Measurements from ENCODE around the gene CGN. TPM values are rescaled to one million over a fixed set of nuclear protein-coding genes. Genes with fewer than 3 reads are reported as not detected.

Gene CGN
- total and polyA plus RNA-seq, 4 donors: 0.23 to 27.5 (median 1.0) TPM

DNA sequence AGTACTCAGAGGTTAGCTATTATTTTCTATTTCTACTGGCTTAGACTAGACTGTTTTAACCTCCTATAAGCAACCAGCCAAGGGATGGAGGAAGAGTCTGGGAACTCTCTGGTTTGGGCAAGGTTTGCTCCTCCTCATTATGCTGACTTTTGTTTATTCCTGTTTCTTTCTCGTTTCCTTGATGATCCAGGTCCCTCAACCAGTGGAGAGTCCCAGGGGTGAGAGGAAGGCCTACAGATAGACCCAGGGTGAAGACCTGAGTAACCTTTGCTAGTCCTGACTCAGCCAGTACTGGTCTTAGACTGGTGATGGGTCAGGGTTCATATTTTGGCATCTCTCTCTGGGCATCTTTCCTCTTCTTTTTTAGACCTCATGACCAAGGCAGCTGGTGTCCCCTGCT, 34.4 kb downstream of the CGN start:
- H3K27ac ChIP-seq (ENCODE audit: low read depth in 1 of 2, low read length in 2 of 2): no peak overlapping the region
- H3K4me3 ChIP-seq (ENCODE audit: low read length in 2 of 2): no peak overlapping the region
- DNase-seq (no peak), ATAC-seq (ENCODE audit: low FRiP score) (no peak)
- intact Hi-C loops (cut with DNase I): no loop called here
- H3K36me3 ChIP-seq (ENCODE audit: control insufficient read depth in 1 of 2, insufficient read depth in 2 of 2, low read length in 1 of 2): no peaks in the 10 kb centered on the region
- no peaks in the 10 kb centered on the region for H3K27me3 ChIP-seq (ENCODE audit: control insufficient read depth in 1 of 2, insufficient read depth in 2 of 2, low read length in 1 of 2)
- H3K9me3 ChIP-seq (ENCODE audit: control insufficient read depth, low read length): no peaks in the 10 kb centered on the region
- peaks cover 2 to 6% of the 10 kb centered on the region in 2 donors for H3K4me1 ChIP-seq (ENCODE audit: control insufficient read depth in 1 of 2, insufficient read depth in 2 of 2, low read length in 2 of 2)
- 82 to 84% methylated on average over 1 of the region's 1 CpG for WGBS, 2 donors

DNA sequence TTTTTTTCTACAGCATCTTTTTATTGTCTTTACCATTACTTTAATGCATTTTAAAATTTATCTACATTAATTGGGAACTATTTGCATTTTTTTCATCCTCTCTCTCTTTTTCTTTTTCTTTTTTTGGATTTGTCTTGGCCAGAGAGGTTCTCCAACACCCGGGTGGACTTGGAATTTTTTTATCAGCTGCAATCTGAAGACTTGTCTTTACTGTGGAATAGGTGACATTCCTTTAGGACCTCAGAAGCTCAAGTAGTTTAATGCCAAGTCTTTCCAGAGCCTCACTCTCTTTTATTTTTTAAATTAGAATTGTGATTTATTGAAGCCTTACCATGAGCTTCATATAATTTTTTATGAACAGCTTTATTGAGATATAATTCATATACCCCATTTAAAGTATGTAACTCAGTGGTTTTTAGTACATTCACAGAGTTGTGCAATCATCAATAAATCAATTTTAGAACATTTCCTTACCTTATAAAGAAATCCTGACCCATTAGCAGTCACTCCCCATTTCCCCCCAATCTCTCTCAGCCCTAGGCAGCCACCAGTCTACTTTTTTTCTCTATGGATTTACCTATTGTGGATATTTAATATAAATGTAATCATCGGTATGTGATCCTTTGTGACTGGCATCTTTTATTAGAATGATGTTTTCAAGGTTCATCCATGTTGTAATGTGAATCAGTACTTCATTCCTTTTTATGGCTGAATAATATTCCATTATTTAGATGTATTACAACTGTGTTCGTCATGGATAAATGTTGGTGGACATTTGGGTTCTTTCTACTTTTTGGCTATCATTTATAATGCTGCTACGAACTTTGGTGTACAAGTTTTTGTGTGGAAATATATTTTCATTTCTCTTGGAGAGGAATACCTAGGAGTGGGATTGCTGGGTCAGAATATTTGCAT, 35.1 kb downstream of the CGN start:
- Histone ChIP-seq H3K36me3 (ENCODE audit: control insufficient read depth in 1 of 2, insufficient read depth in 2 of 2, low read length in 1 of 2) (no peaks in the 10 kb centered on the region), H3K4me3 (ENCODE audit: low read length in 2 of 2) (no peak overlapping the region), H3K4me1 (ENCODE audit: control insufficient read depth in 1 of 2, insufficient read depth in 2 of 2, low read length in 2 of 2) (peaks cover 2 to 6% of the 10 kb centered on the region in 2 donors), H3K27ac (ENCODE audit: low read depth in 1 of 2, low read length in 2 of 2) (no peak overlapping the region), H3K27me3 (ENCODE audit: control insufficient read depth in 1 of 2, insufficient read depth in 2 of 2, low read length in 1 of 2) (no peaks in the 10 kb centered on the region), H3K9me3 (ENCODE audit: control insufficient read depth, low read length) (no peaks in the 10 kb centered on the region)
- WGBS, 2 donors: 74% methylated on average over 4 of the region's 4 CpGs
- intact Hi-C loops (cut with DNase I): no loop called here
- DNase-seq: no peak
- ATAC-seq (ENCODE audit: low FRiP score): no peak

DNA sequence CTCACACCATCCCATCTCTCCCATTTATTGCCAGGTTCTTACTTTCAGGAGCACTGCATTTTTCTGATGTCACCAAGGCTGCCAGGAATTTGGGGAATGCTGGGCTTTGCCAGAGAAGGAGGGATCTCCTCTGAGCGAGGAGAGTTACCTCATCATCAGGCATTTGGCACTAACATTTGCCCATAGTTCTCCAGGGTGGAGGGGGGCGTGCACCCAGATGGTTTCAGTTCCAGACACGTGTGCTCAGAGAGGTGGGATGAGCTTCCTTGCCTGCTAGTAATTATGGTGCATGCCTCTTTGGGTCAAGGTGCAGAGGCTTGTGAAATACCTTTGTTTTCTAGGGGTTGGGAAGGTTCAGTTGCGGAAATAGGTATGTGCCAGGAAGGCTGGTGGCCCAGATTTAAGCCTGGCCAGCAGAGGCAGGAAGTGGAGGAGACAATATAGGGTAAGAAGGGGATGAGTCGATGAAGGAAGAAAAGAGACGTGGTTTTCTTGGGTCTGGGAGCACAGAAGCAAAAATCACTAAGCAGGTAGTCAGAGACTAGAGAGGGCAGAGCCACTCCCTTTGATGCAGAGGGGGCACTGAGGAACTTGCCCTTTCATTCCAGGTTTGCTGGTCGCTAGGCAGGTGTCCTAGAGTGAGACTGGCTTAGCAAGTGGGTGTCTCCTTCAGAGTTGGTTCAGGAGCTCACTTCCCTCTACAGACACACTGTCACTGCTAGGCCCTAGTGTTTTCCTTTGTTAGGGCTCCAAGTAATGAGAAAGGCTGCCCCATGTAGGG, 36.1 kb downstream of the CGN start:
- H3K27ac ChIP-seq (ENCODE audit: low read depth in 1 of 2, low read length in 2 of 2): peak overlapping the region in 1 of 2 donors; percentile 52
- intact Hi-C loops (cut with DNase I): no loop called here

DNA sequence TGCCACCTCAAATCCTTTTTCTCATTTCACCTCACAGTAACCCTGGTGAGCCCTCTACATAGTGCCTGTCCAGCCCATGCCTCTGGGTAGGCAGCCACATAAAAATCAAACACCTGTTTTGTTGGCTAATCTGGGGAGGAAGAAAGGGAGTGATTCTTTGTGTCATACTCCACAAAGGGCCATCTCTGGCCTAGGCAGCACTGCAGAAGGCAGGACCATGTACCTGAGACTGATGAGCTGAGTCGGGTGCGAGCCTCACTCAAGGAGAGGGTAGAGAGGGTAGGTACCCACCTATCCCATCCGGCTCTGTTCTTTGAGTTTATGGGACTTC, 36.7 kb downstream of the CGN start:
- peak overlapping the region in 1 of 2 donors; percentile 47 for H3K27ac ChIP-seq (ENCODE audit: low read depth in 1 of 2, low read length in 2 of 2)
- H3K36me3 ChIP-seq (ENCODE audit: control insufficient read depth in 1 of 2, insufficient read depth in 2 of 2, low read length in 1 of 2): no peaks in the 10 kb centered on the region
- no peaks in the 10 kb centered on the region for H3K9me3 ChIP-seq (ENCODE audit: control insufficient read depth, low read length)
- ATAC-seq (ENCODE audit: low FRiP score): no peak
- no peak for DNase-seq
- intact Hi-C loops (cut with DNase I): no loop called here
- H3K4me3 ChIP-seq (ENCODE audit: low read length in 2 of 2): no peak overlapping the region
- WGBS, 2 donors: 98 to 100% methylated on average over 3 of the region's 3 CpGs
- no peaks in the 10 kb centered on the region for H3K27me3 ChIP-seq (ENCODE audit: control insufficient read depth in 1 of 2, insufficient read depth in 2 of 2, low read length in 1 of 2)
- H3K4me1 ChIP-seq (ENCODE audit: control insufficient read depth in 1 of 2, insufficient read depth in 2 of 2, low read length in 2 of 2): peaks cover 2 to 6% of the 10 kb centered on the region in 2 donors

More for the DNA sequence above, 36.1 kb downstream of the CGN start:
- no peaks in the 10 kb centered on the region for H3K9me3 ChIP-seq (ENCODE audit: control insufficient read depth, low read length)
- ATAC-seq (ENCODE audit: low FRiP score) (peak; percentile 79), DNase-seq (peak; percentile 70 to 84)
- H3K36me3 ChIP-seq (ENCODE audit: control insufficient read depth in 1 of 2, insufficient read depth in 2 of 2, low read length in 1 of 2): no peaks in the 10 kb centered on the region
- H3K4me3 ChIP-seq (ENCODE audit: low read length in 2 of 2): no peak overlapping the region
- 17 to 22% methylated on average over 7 of the region's 7 CpGs for WGBS, 2 donors
- no peaks in the 10 kb centered on the region for H3K27me3 ChIP-seq (ENCODE audit: control insufficient read depth in 1 of 2, insufficient read depth in 2 of 2, low read length in 1 of 2)
- H3K4me1 ChIP-seq (ENCODE audit: control insufficient read depth in 1 of 2, insufficient read depth in 2 of 2, low read length in 2 of 2): peaks cover 2 to 6% of the 10 kb centered on the region in 2 donors

DNA sequence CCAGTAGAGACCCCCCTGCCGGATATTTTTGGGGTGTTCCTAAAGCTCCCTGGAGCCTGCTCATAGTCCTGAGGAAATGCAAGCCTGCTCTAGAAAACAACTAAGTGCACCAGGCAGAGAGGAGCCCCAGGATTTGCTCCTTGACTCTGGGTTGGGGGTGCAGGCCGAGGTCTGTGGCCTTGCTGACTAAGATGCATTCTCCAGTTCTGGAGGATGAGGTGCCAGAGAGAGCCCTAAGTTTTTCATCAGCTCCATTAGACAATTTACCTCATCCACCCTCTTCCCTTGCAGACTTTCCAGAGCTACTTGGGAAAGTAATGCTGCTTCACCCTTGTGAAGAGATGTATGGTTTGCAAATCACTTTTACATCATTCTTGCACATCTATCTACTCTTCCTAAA, 38.0 kb downstream of the CGN start:
- Histone ChIP-seq H3K27ac (ENCODE audit: low read depth in 1 of 2, low read length in 2 of 2) (no peak overlapping the region), H3K9me3 (ENCODE audit: control insufficient read depth, low read length) (no peaks in the 10 kb centered on the region), H3K27me3 (ENCODE audit: control insufficient read depth in 1 of 2, insufficient read depth in 2 of 2, low read length in 1 of 2) (no peaks in the 10 kb centered on the region), H3K36me3 (ENCODE audit: control insufficient read depth in 1 of 2, insufficient read depth in 2 of 2, low read length in 1 of 2) (no peaks in the 10 kb centered on the region), H3K4me1 (ENCODE audit: control insufficient read depth in 1 of 2, insufficient read depth in 2 of 2, low read length in 2 of 2) (peaks cover 2 to 6% of the 10 kb centered on the region in 2 donors), H3K4me3 (ENCODE audit: low read length in 2 of 2) (no peak overlapping the region)
- DNase-seq (peak in 1 of 2 donors; percentile 11), ATAC-seq (ENCODE audit: low FRiP score) (no peak)
- WGBS, 2 donors: 82 to 83% methylated on average over 2 of the region's 2 CpGs
- intact Hi-C loops (cut with DNase I): no loop called here

DNA sequence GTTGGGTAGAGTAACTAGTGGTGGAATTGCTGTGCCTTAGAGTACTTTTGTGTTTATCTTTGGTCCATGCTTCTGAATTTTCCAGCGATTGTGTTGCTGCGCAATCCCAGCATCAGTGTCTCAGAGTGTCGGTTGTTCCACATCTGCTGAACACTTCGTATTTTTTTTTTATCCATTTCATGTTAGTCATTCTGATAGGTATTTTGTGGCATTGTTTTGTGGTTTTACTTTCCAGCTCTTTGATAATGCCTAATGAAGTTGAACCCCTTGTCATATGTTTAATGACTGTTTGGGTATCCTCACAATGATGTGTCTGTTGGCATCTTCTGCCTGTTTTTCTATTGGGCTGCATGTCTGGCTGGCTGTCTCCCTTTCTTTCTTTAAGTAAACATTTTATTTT, 42.5 kb downstream of the CGN start:
- Histone ChIP-seq H3K36me3 (ENCODE audit: control insufficient read depth in 1 of 2, insufficient read depth in 2 of 2, low read length in 1 of 2) (no peaks in the 10 kb centered on the region), H3K4me3 (ENCODE audit: low read length in 2 of 2) (no peak overlapping the region), H3K4me1 (ENCODE audit: control insufficient read depth in 1 of 2, insufficient read depth in 2 of 2, low read length in 2 of 2) (peaks cover 2 to 5% of the 10 kb centered on the region in 2 donors), H3K27me3 (ENCODE audit: control insufficient read depth in 1 of 2, insufficient read depth in 2 of 2, low read length in 1 of 2) (no peaks in the 10 kb centered on the region), H3K9me3 (ENCODE audit: control insufficient read depth, low read length) (no peaks in the 10 kb centered on the region), H3K27ac (ENCODE audit: low read depth in 1 of 2, low read length in 2 of 2) (no peak overlapping the region)
- DNase-seq (no peak), ATAC-seq (ENCODE audit: low FRiP score) (no peak)
- intact Hi-C loops (cut with DNase I): no loop called here
- WGBS, 2 donors: 93 to 98% methylated on average over 4 of the region's 4 CpGs

DNA sequence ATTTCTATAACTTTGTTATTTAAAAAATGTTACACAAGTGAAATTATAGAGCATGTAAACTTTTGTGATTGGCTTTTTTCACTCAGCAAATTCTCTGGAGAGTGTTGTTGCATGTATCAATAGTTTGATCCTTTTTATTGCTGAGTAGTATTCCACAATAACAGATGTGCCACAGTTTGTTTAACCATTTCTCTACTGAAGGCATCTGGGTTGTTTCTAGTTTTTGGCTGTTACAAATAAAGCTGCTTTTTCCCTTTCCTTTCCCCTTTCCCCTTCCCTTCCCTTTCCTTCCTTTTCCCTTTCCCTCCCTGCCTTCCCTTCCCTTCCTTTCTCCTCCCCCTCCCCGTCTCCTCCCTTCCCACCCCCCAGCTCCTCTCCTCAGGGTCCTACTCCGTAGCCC, 44.9 kb downstream of the CGN start:
- ATAC-seq (ENCODE audit: low FRiP score) (no peak), DNase-seq (no peak)
- intact Hi-C loops (cut with DNase I): no loop called here
- Histone ChIP-seq H3K27ac (ENCODE audit: low read depth in 1 of 2, low read length in 2 of 2) (no peak overlapping the region), H3K36me3 (ENCODE audit: control insufficient read depth in 1 of 2, insufficient read depth in 2 of 2, low read length in 1 of 2) (no peaks in the 10 kb centered on the region), H3K4me1 (ENCODE audit: control insufficient read depth in 1 of 2, insufficient read depth in 2 of 2, low read length in 2 of 2) (no peaks in the 10 kb centered on the region), H3K27me3 (ENCODE audit: control insufficient read depth in 1 of 2, insufficient read depth in 2 of 2, low read length in 1 of 2) (no peaks in the 10 kb centered on the region), H3K4me3 (ENCODE audit: low read length in 2 of 2) (no peak overlapping the region), H3K9me3 (ENCODE audit: control insufficient read depth, low read length) (no peaks in the 10 kb centered on the region)
- 89 to 96% methylated on average over 2 of the region's 2 CpGs for whole genome bisulfite sequencing, 2 donors

DNA sequence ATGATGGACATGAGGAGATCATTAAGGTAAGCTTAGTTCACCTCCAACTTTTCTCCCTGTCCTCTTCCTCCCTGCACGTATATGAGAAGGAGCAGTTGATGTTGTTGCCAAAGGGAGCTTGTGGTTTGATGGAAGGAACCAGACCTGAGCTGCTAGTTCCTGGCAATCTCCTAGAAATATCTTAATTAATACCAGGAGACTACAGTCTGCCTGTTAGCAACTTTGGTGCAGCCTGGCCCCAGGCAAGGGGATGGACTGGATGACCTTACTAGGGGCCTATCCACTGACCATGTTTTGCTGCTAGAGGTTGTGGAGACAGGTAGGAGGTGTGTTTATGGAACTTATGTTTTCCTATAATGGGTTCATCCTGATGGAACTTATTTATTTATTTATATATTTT, 51.5 kb downstream of the CGN start:
- Histone ChIP-seq H3K4me1 (ENCODE audit: control insufficient read depth in 1 of 2, insufficient read depth in 2 of 2, low read length in 2 of 2) (no peaks in the 10 kb centered on the region), H3K4me3 (ENCODE audit: low read length in 2 of 2) (no peak overlapping the region), H3K36me3 (ENCODE audit: control insufficient read depth in 1 of 2, insufficient read depth in 2 of 2, low read length in 1 of 2) (peaks cover 2 to 7% of the 10 kb centered on the region in 2 donors), H3K27ac (ENCODE audit: low read depth in 1 of 2, low read length in 2 of 2) (no peak overlapping the region), H3K27me3 (ENCODE audit: control insufficient read depth in 1 of 2, insufficient read depth in 2 of 2, low read length in 1 of 2) (no peaks in the 10 kb centered on the region), H3K9me3 (ENCODE audit: control insufficient read depth, low read length) (no peaks in the 10 kb centered on the region)
- intact Hi-C loops (cut with DNase I): no loop called here
- no peak for ATAC-seq (ENCODE audit: low FRiP score)
- no peak for DNase-seq
- 83 to 94% methylated on average over 1 of the region's 1 CpG for WGBS, 2 donors
